KBM-7 (cell line): ENCODE data around the gene YWHAG.
"Not testable (repeated sequence)": the region's sequence is repeated elsewhere in the genome, so short reads cannot be mapped to it uniquely, and the experiment has no call there.

Experiments
- DNase-seq: peaks from one replicate; pipeline ENCODE4 v3.0.0-alpha.2; 2015
- in situ Hi-C: fragments of 300-500 bp; cut with MboI; formaldehyde crosslinking; loops from 2 replicates; pipeline ENCODE4 v1.14.3; 2020; ENCODE audit warnings: low sequenced_read_pairs, low pct_unique_long_range_greater_than_20kb, mixed read lengths

The YWHAG gene

DNA sequence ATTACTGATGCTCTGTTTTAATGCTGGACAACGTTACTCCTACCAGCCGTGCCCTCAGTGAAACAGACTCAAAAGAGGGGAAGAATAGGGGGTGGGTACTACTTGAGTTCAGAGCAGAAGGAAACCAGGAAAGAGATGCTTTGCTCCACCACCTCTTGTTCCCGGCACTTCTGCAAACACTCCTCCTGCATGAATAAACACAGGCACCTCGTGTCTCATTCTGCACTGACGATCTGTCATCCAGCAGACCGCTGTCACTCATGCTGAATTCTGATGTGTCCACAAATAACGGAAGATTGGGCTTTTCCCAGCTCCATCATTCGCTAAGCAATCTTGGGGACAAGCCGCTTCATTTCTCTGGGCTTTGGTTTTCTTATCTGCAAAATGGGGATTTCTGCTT, 26.7 kb downstream of the YWHAG start:
- in situ Hi-C loops: no loop called here
- DNase-seq: peak; percentile 58

- in situ Hi-C loops: no loop called here
Observed at GRCh38 chr7:76330673-76331072, 28.1 kb downstream of the YWHAG start.

GRCh38 chr7:76330261-76330660, 28.5 kb downstream of the YWHAG start:
- in situ Hi-C loops: no loop called here

More at GRCh38 chr7:76330673-76331072, 28.1 kb downstream of the YWHAG start:
- no peak for DNase-seq

GRCh38 chr7:76329479-76329878, 29.3 kb downstream of the YWHAG start:
- in situ Hi-C loops: no loop called here
- DNase-seq: no peak

More at GRCh38 chr7:76330261-76330660, 28.5 kb downstream of the YWHAG start:
- peak; percentile 35 for DNase-seq

- in situ Hi-C loops: no loop called here
- no peak for DNase-seq
Observed at GRCh38 chr7:76328389-76328788, 30.4 kb downstream of the YWHAG start.

GRCh38 chr7:76327610-76328009, 31.2 kb downstream of the YWHAG start:
- DNase-seq: peak; percentile 96
- in situ Hi-C loops: no loop called here

- DNase-seq: no peak
- in situ Hi-C loops: no loop called here
Observed at GRCh38 chr7:76326646-76327233, 32.1 kb downstream of the YWHAG start.

GRCh38 chr7:76325811-76326210, 33.0 kb downstream of the YWHAG start:
- in situ Hi-C loops: no loop called here

GRCh38 chr7:76325092-76325491, 33.7 kb downstream of the YWHAG start:
- DNase-seq: no peak
- in situ Hi-C loops: no loop called here

More at GRCh38 chr7:76325811-76326210, 33.0 kb downstream of the YWHAG start:
- DNase-seq: no peak

DNA sequence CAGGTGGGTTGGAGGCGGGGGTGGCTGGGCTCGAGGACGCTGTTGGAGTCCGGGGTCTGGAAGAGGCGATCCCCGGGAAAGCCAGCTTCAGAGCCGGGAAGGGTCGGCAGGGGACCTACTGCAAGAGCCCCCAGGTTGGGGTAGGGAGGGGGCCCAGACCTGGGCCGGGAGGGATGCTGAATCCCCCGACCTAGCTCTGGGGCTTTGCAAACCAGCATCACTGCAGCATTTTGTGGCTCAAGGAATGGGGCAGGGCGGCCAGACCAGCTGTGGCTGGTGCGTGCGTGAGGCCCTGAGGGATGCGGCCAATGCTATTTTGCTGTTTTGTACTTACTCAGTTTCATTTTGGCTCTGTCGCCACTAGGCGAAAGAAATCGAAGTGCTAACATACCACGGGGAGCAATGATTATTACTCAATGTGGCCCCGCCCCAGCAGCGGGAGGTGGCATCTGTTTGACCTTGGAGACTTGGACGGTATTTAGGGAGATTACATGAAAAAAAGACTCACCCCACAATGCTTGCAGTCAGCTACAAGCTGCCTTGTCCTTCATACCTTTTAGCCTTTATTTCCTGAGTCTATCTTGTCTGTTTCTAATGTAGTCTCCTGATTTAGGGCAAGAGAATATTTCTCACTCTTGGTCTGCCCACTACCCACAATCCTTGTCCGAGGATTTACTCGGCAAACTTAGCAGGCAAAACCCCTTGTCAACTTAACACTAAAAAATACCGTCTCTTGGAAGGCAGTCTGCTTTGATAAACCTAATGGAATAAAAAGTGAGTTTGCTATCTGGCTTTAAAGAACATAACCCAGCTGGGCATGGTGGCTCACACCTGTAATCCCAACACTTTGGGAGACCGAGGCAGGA, 40.1 kb downstream of the YWHAG start:
- in situ Hi-C loops: no loop called here
- DNase-seq: peak; percentile 78

DNA sequence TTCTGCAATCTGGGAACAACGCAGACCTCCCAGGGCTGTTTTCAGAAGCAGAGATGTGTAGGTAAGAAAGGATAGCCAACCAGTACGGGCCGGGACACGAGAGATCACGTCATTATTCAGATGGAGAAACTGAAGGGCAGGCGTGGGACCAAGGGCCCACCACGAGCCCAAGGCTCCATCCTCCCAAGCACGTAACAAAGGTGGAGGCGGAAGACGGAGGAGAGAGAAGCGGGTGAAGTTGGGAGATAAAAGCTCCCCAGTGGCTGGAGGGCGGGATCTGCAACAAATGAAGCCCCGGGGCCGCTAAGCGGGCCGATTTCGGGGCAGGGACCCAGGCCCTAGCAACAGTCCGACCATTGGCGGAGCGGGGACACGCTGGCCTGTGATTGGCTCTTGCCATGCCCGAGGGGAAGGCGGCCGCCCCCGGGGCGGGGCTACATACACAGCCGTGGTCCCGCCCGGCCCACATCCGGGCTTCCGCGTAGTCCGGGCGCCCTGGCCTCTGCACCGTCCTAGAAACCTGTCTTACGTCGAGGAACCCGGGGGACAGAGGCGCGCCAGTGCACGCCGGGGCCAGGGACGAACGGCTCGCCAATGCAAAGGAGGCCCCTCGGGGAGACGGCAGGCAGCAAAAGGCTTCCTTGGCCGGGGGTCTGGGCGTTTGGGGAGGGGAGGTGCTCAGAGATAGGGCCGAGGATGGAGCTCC, 40.9 kb downstream of the YWHAG start:
- in situ Hi-C loops: no loop called here
- DNase-seq: peak; percentile 97

- DNase-seq: no peak
- in situ Hi-C loops: no loop called here
Observed at GRCh38 chr7:76316984-76317781, 41.6 kb downstream of the YWHAG start.

GRCh38 chr7:76315364-76315763, 43.4 kb downstream of the YWHAG start:
- in situ Hi-C loops: no loop called here

GRCh38 chr7:76314740-76315139, 44.1 kb downstream of the YWHAG start:
- DNase-seq, in situ Hi-C loops: not testable (repeated sequence)

More at GRCh38 chr7:76315364-76315763, 43.4 kb downstream of the YWHAG start:
- DNase-seq: no peak

- peak; percentile 98 for DNase-seq
- in situ Hi-C loops: no loop called here
Observed at GRCh38 chr7:76314042-76314721, 44.6 kb downstream of the YWHAG start.

- in situ Hi-C loops, DNase-seq: not testable (repeated sequence)
Observed at GRCh38 chr7:76311838-76312237, 47.0 kb downstream of the YWHAG start.

GRCh38 chr7:76310102-76310957, 48.5 kb downstream of the YWHAG start:
- in situ Hi-C loops: no loop called here
- no peak for DNase-seq
